ENCODE measurements around the gene CD82. TPM values are rescaled to one million over a fixed set of nuclear protein-coding genes. Genes with fewer than 3 reads are reported as not detected.

Gene CD82
- total RNA-seq, 3 donors from 2014 or later, result 27.2 to 43.2 (median 29.6) TPM

- H3K9me3 ChIP-seq, result no peaks in the 10 kb centered on the region
- H3K4me1 ChIP-seq (ENCODE audit: low read depth), result peaks cover 8% of the 10 kb centered on the region
- DNase-seq (no peak), ATAC-seq (no peak)
- no peaks in the 10 kb centered on the region for H3K36me3 ChIP-seq (ENCODE audit: low read depth)
- no peak overlapping the region for H3K4me3 ChIP-seq
- TF ChIP-seq CTCF (IDR thresholded peaks at IDR 0.05), result no peak
- intact Hi-C loops (cut with DNase I, micrococcal nuclease), result loop anchor here in 1 of 2 donors (10.0 kb wide), 1 partner anchor 326 kb away; no protein-coding TSS in a partner anchor
These were observed 44.9 kb downstream of the CD82 start for GRCh38 chr11:44610186-44610955.

- no peak for TF ChIP-seq CTCF (IDR thresholded peaks at IDR 0.05)
- intact Hi-C loops (cut with DNase I, micrococcal nuclease), result loop anchor here in 1 of 2 donors (10.0 kb wide), 1 partner anchor 326 kb away; no protein-coding TSS in a partner anchor
- H3K4me1 ChIP-seq (ENCODE audit: low read depth), result peaks cover 8% of the 10 kb centered on the region
- DNase-seq, result no peak
- no peak overlapping the region for H3K4me3 ChIP-seq
- ATAC-seq, result no peak
- H3K9me3 ChIP-seq, result no peaks in the 10 kb centered on the region
- H3K36me3 ChIP-seq (ENCODE audit: low read depth), result no peaks in the 10 kb centered on the region
These were observed 45.6 kb downstream of the CD82 start for GRCh38 chr11:44611088-44611487.

GRCh38 chr11:44611687-44612434, 46.4 kb downstream of the CD82 start:
- Histone ChIP-seq H3K4me1 (ENCODE audit: low read depth) (peaks cover 8% of the 10 kb centered on the region), H3K36me3 (ENCODE audit: low read depth) (no peaks in the 10 kb centered on the region), H3K4me3 (no peak overlapping the region), H3K9me3 (no peaks in the 10 kb centered on the region)
- ATAC-seq, result peak; percentile 61
- TF ChIP-seq CTCF (IDR thresholded peaks at IDR 0.05), result no peak
- intact Hi-C loops (cut with DNase I, micrococcal nuclease), result loop anchor here in 1 of 2 donors (10.0 kb wide), 1 partner anchor 327 kb away; no protein-coding TSS in a partner anchor
- DNase-seq, result peak in 2 of 3 donors; percentile 29 to 75

GRCh38 chr11:44613153-44613552, 47.7 kb downstream of the CD82 start:
- Histone ChIP-seq H3K9me3 (no peaks in the 10 kb centered on the region), H3K4me1 (ENCODE audit: low read depth) (peaks cover 6% of the 10 kb centered on the region), H3K36me3 (ENCODE audit: low read depth) (no peaks in the 10 kb centered on the region), H3K4me3 (no peak overlapping the region)
- ATAC-seq (no peak), DNase-seq (peak in 1 of 3 donors; percentile 50)
- no peak for TF ChIP-seq CTCF (IDR thresholded peaks at IDR 0.05)
- intact Hi-C loops (cut with DNase I, micrococcal nuclease), result loop anchor here in 1 of 2 donors (10.0 kb wide), 1 partner anchor 328 kb away; no protein-coding TSS in a partner anchor

- Histone ChIP-seq H3K4me1 (ENCODE audit: low read depth) (no peaks in the 10 kb centered on the region), H3K4me3 (no peak overlapping the region), H3K9me3 (no peaks in the 10 kb centered on the region), H3K36me3 (ENCODE audit: low read depth) (no peaks in the 10 kb centered on the region)
- no peak for ATAC-seq
- peak in 1 of 3 donors; percentile 1 for DNase-seq
- intact Hi-C loops (cut with DNase I, micrococcal nuclease), result loop anchor here in 1 of 2 donors (10.0 kb wide), 1 partner anchor 330 kb away; no protein-coding TSS in a partner anchor
- no peak for TF ChIP-seq CTCF (IDR thresholded peaks at IDR 0.05)
These were observed 48.9 kb downstream of the CD82 start for GRCh38 chr11:44614281-44614775.
